Adrenal gland (tissue), 5 donors: Measurements from ENCODE around the gene C13orf46.

Experiments
- CTCF ChIP-seq, 6 experiments: fragments of 450-650 bp in 4 of 6; fragments of 200-600 bp in 2 of 6; sonication (generic) in 1 of 6; IDR thresholded peaks; 1 replicate in 5 of 6; 2 replicates in 1 of 6; pipeline versions ENCODE4 v1.5.1 to v1.8.0; 2016 to 2021; ENCODE audit warnings: antibody characterized with exemption in 6 of 6, mild to moderate bottlenecking in 2 of 6, moderate library complexity in 1 of 6
- POLR2A ChIP-seq, 2 donors: fragments of 450-650 bp; IDR thresholded peaks; one replicate each; pipeline ENCODE4 v1.6.1; 2017; ENCODE audit warnings: antibody characterized with exemption in 2 of 2, mild to moderate bottlenecking in 2 of 2, moderate library complexity in 1 of 2
- donor health status: DM: no; HTN: no; CAD: no.

- TF ChIP-seq POLR2A (IDR thresholded peaks at IDR 0.05) (no peak), CTCF (IDR thresholded peaks at IDR 0.05) (no peak)
Observed at GRCh38 chr13:114001331-114002008, 27.6 kb upstream of the C13orf46 start.
